Activated CD8-positive, alpha-beta memory T cell treated with anti-CD3 and anti-CD28 coated beads, Interleukin-2, amount 50 U/mL, for 48 hours (primary cell): Measurements from ENCODE around the gene NDUFAF5.

Source experiments
- DNase-seq: peaks from one replicate; pipeline ENCODE4 v3.0.0-alpha.2; 2020

NDUFAF5 gene

GRCh38 chr20:13824459-13824858 is 39.6 kb downstream of the NDUFAF5 start:
- no peak for DNase-seq

- DNase-seq, result no peak
Measured at GRCh38 chr20:13825465-13825864, 40.6 kb downstream of the NDUFAF5 start.

GRCh38 chr20:13831476-13831875 is 46.6 kb downstream of the NDUFAF5 start:
- DNase-seq, result no peak

- no peak for DNase-seq
Measured at GRCh38 chr20:13838664-13839063, 53.8 kb downstream of the NDUFAF5 start.

GRCh38 chr20:13839421-13840092 is 54.7 kb downstream of the NDUFAF5 start:
- DNase-seq, result no peak

- no peak for DNase-seq
Measured at GRCh38 chr20:13840093-13840465, 55.3 kb downstream of the NDUFAF5 start.

GRCh38 chr20:13841206-13841605 is 56.4 kb downstream of the NDUFAF5 start:
- no peak for DNase-seq

GRCh38 chr20:13844296-13844695 is 59.5 kb downstream of the NDUFAF5 start:
- no peak for DNase-seq

GRCh38 chr20:13851279-13851678 is 66.5 kb downstream of the NDUFAF5 start:
- DNase-seq, result no peak

GRCh38 chr20:13852306-13852705 is 67.5 kb downstream of the NDUFAF5 start:
- DNase-seq, result no peak

GRCh38 chr20:13855613-13856012 is 70.8 kb downstream of the NDUFAF5 start:
- DNase-seq, result no peak

- no peak for DNase-seq
Measured at GRCh38 chr20:13856354-13856753, 71.5 kb downstream of the NDUFAF5 start.

- no peak for DNase-seq
Measured at GRCh38 chr20:13857304-13857703, 72.5 kb downstream of the NDUFAF5 start.

- no peak for DNase-seq
Measured at GRCh38 chr20:13857961-13858360, 73.1 kb downstream of the NDUFAF5 start.

- DNase-seq, result no peak
Measured at GRCh38 chr20:13858439-13858838, 73.6 kb downstream of the NDUFAF5 start.

- DNase-seq, result no peak
Measured at GRCh38 chr20:13858871-13859270, 74.0 kb downstream of the NDUFAF5 start.

- DNase-seq, result no peak
Measured at GRCh38 chr20:13862245-13862644, 77.4 kb downstream of the NDUFAF5 start.

GRCh38 chr20:13863244-13863643 is 78.4 kb downstream of the NDUFAF5 start:
- DNase-seq, result no peak

- DNase-seq, result no peak
Measured at GRCh38 chr20:13865156-13865555, 80.3 kb downstream of the NDUFAF5 start.

- DNase-seq, result no peak
Measured at GRCh38 chr20:13865791-13866351, 81.0 kb downstream of the NDUFAF5 start.

- DNase-seq, result no peak
Measured at GRCh38 chr20:13868331-13868730, 83.5 kb downstream of the NDUFAF5 start.

GRCh38 chr20:13870170-13870748 is 85.4 kb downstream of the NDUFAF5 start:
- no peak for DNase-seq
